ENCODE data around the gene NBPF26. TPM values are rescaled to one million over a fixed set of nuclear protein-coding genes. Genes with fewer than 3 reads are reported as not detected.

NBPF26 gene
- total RNA-seq, 1 experiment from 2014 or later, result 13.9 TPM

Other genes with a start within 250 kb of the NBPF26 start
- not detected in 2 replicates for gene PPIAL4A, start 165.8 kb downstream of the NBPF26 start, total RNA-seq (2022)

All from Caco-2 (cell line).